ENCODE results near the gene HYAL3.

- TF ChIP-seq, protein P1, sequence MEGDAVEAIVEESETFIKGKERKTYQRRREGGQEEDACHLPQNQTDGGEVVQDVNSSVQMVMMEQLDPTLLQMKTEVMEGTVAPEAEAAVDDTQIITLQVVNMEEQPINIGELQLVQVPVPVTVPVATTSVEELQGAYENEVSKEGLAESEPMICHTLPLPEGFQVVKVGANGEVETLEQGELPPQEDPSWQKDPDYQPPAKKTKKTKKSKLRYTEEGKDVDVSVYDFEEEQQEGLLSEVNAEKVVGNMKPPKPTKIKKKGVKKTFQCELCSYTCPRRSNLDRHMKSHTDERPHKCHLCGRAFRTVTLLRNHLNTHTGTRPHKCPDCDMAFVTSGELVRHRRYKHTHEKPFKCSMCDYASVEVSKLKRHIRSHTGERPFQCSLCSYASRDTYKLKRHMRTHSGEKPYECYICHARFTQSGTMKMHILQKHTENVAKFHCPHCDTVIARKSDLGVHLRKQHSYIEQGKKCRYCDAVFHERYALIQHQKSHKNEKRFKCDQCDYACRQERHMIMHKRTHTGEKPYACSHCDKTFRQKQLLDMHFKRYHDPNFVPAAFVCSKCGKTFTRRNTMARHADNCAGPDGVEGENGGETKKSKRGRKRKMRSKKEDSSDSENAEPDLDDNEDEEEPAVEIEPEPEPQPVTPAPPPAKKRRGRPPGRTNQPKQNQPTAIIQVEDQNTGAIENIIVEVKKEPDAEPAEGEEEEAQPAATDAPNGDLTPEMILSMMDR (IDR thresholded peaks at IDR 0.05), result no peak
- no peak for TF ChIP-seq POLR2A (IDR thresholded peaks at IDR 0.05)
- TF ChIP-seq EP300 (IDR thresholded peaks at IDR 0.05), result no peak
- TF ChIP-seq POLR2AphosphoS5 (IDR thresholded peaks at IDR 0.05), result peak in 1 of 2 donors; percentile 14
Observed at GRCh38 chr3:50334339-50335075, 35.3 kb upstream of the HYAL3 start.

Data from upper lobe of left lung (tissue), 4 donors.